ELF-1 (cell line): ENCODE data around the gene OVCH2.
A peak's percentile ranks its signal among the peaks of the same experiment; 100 is the strongest.
"Not testable (repeated sequence)": the region's sequence is repeated elsewhere in the genome, so short reads cannot be mapped to it uniquely, and the experiment has no call there.

Experiments
- DNase-seq: peaks from one replicate; pipeline ENCODE4 v3.0.0-alpha.2; 2016; ENCODE audit warnings: low read depth, low spot score

Gene OVCH2

GRCh38 chr11:7671347-7672215 is 34.7 kb downstream of the OVCH2 start:
- no peak for DNase-seq

- no peak for DNase-seq
These were observed 35.6 kb downstream of the OVCH2 start for GRCh38 chr11:7670641-7671040.

GRCh38 chr11:7668911-7669310 is 37.4 kb downstream of the OVCH2 start:
- DNase-seq, result no peak

GRCh38 chr11:7668464-7668863 is 37.8 kb downstream of the OVCH2 start:
- no peak for DNase-seq

GRCh38 chr11:7667460-7667859 is 38.8 kb downstream of the OVCH2 start:
- DNase-seq, result peak; percentile 48

- DNase-seq, result no peak
These were observed 39.9 kb downstream of the OVCH2 start for GRCh38 chr11:7666292-7666866.

GRCh38 chr11:7665473-7666291 is 40.6 kb downstream of the OVCH2 start:
- peak; percentile 78 for DNase-seq

GRCh38 chr11:7664867-7665266 is 41.4 kb downstream of the OVCH2 start:
- no peak for DNase-seq

- DNase-seq, result not testable (repeated sequence)
These were observed 42.7 kb downstream of the OVCH2 start for GRCh38 chr11:7663531-7663930.

GRCh38 chr11:7657306-7658025 is 48.8 kb downstream of the OVCH2 start:
- DNase-seq, result peak; percentile 80

- no peak for DNase-seq
These were observed 49.6 kb downstream of the OVCH2 start for GRCh38 chr11:7656704-7657103.

GRCh38 chr11:7655253-7656217 is 50.7 kb downstream of the OVCH2 start:
- no peak for DNase-seq

- DNase-seq, result no peak
These were observed 52.0 kb downstream of the OVCH2 start for GRCh38 chr11:7654195-7654705.

- DNase-seq, result no peak
These were observed 54.6 kb downstream of the OVCH2 start for GRCh38 chr11:7651700-7652099.

- DNase-seq, result no peak
These were observed 55.1 kb downstream of the OVCH2 start for GRCh38 chr11:7651140-7651551.

- DNase-seq, result no peak
These were observed 58.0 kb downstream of the OVCH2 start for GRCh38 chr11:7648264-7648663.

GRCh38 chr11:7646866-7647265 is 59.4 kb downstream of the OVCH2 start:
- DNase-seq, result no peak

GRCh38 chr11:7645206-7645605 is 61.1 kb downstream of the OVCH2 start:
- no peak for DNase-seq

- DNase-seq, result no peak
These were observed 63.0 kb downstream of the OVCH2 start for GRCh38 chr11:7643314-7643713.

GRCh38 chr11:7642747-7643146 is 63.5 kb downstream of the OVCH2 start:
- no peak for DNase-seq
